ENCODE results near the gene NSMCE1.

GRCh38 chr16:27205423-27206065, 63.0 kb downstream of the NSMCE1 start:
- TF ChIP-seq CTCF (IDR thresholded peaks at IDR 0.05): no peak
- no peak for TF ChIP-seq POLR2AphosphoS5 (IDR thresholded peaks at IDR 0.05)
